Activated T-cell treated with anti-CD3 and anti-CD28 coated beads for 24 hours (primary cell): Measurements from ENCODE around the gene TMEM43.
"Not testable (repeated sequence)": the region's sequence is repeated elsewhere in the genome, so short reads cannot be mapped to it uniquely, and the experiment has no call there.

Experiments
- DNase-seq: peaks from one replicate; pipeline ENCODE4 v3.0.0-alpha.2; 2020; ENCODE audit warnings: low read depth

TMEM43 gene

GRCh38 chr3:14124615-14125192 lies at the start of gene TMEM43, which contains the start of gene CHCHD4:
Gene TMEM43, plus strand, starts transcription at chr3:14125052. Its CDS starts 142 bp downstream, at chr3:14125194.
Gene CHCHD4, minus strand, starts transcription at chr3:14124870. Its CDS starts 194 bp downstream, at chr3:14124676.
- DNase-seq = peak; percentile 95

GRCh38 chr3:14075233-14075632 lies 49.6 kb upstream of the TMEM43 start:
- DNase-seq = not testable (repeated sequence)

- no peak for DNase-seq
These were observed 47.5 kb upstream of the TMEM43 start for GRCh38 chr3:14077310-14077709.

- peak; percentile 1 for DNase-seq
These were observed 42.7 kb upstream of the TMEM43 start for GRCh38 chr3:14082108-14082657.

- DNase-seq = not testable (repeated sequence)
These were observed 37.4 kb upstream of the TMEM43 start for GRCh38 chr3:14087461-14087860.

GRCh38 chr3:14091959-14092358 lies 32.9 kb upstream of the TMEM43 start:
- DNase-seq = not testable (repeated sequence)

GRCh38 chr3:14092464-14092863 lies 32.4 kb upstream of the TMEM43 start:
- no peak for DNase-seq

- DNase-seq = no peak
These were observed 31.0 kb upstream of the TMEM43 start for GRCh38 chr3:14093831-14094230.

- no peak for DNase-seq
These were observed 28.1 kb upstream of the TMEM43 start for GRCh38 chr3:14096742-14097141.

GRCh38 chr3:14097616-14098391 lies 27.0 kb upstream of the TMEM43 start:
- no peak for DNase-seq

- DNase-seq = not testable (repeated sequence)
These were observed 15.0 kb upstream of the TMEM43 start for GRCh38 chr3:14109821-14110220.

GRCh38 chr3:14110699-14111098 lies 14.2 kb upstream of the TMEM43 start:
- no peak for DNase-seq

- DNase-seq = no peak
These were observed 10.8 kb upstream of the TMEM43 start for GRCh38 chr3:14113965-14114635.

- no peak for DNase-seq
These were observed 7.1 kb upstream of the TMEM43 start for GRCh38 chr3:14117468-14118399.

GRCh38 chr3:14118400-14119381 lies 6.2 kb upstream of the TMEM43 start:
- DNase-seq = no peak

GRCh38 chr3:14119651-14120050 lies 5.2 kb upstream of the TMEM43 start:
- DNase-seq = no peak

- DNase-seq = no peak
These were observed 4.5 kb upstream of the TMEM43 start for GRCh38 chr3:14120111-14120920.

- DNase-seq = not testable (repeated sequence)
These were observed 3.9 kb upstream of the TMEM43 start for GRCh38 chr3:14120921-14121448.

- DNase-seq = no peak
These were observed 3.0 kb upstream of the TMEM43 start for GRCh38 chr3:14121859-14122258.
